GM18499 (cell line): ENCODE results near the gene ARHGEF39.
A peak's percentile ranks its signal among the peaks of the same experiment; 100 is the strongest.
"Not testable (repeated sequence)": the region's sequence is repeated elsewhere in the genome, so short reads cannot be mapped to it uniquely, and the experiment has no call there.

Experiments used
- ATAC-seq: cut with Tn5 transposase; IDR thresholded peaks from one replicate; pipeline ENCODE4 v1.9.1; 2021; ENCODE audit warnings: moderate number of reproducible peaks; ENCODE audit not compliant: insufficient read depth, unreplicated experiment

ARHGEF39 gene

GRCh38 chr9:35628389-35628991, 36.5 kb downstream of the ARHGEF39 start:
- no peak for ATAC-seq

GRCh38 chr9:35627575-35627974, 37.4 kb downstream of the ARHGEF39 start:
- no peak for ATAC-seq

- peak; percentile 38 for ATAC-seq
Observed at GRCh38 chr9:35619800-35620158, 45.2 kb downstream of the ARHGEF39 start.

GRCh38 chr9:35618854-35619799, 45.9 kb downstream of the ARHGEF39 start:
- ATAC-seq = peak; percentile 25

GRCh38 chr9:35618325-35618727, 46.7 kb downstream of the ARHGEF39 start, which contains the start of gene CD72:
CD72 (minus strand) TSS chr9:35618413; CDS start chr9:35618303, 110 bp downstream.
- ATAC-seq = no peak

GRCh38 chr9:35617548-35617947, 47.4 kb downstream of the ARHGEF39 start:
- no peak for ATAC-seq

- no peak for ATAC-seq
Observed at GRCh38 chr9:35616681-35617459, 48.1 kb downstream of the ARHGEF39 start.

GRCh38 chr9:35615981-35616680, 48.9 kb downstream of the ARHGEF39 start:
- ATAC-seq = no peak

GRCh38 chr9:35612843-35613242, 52.2 kb downstream of the ARHGEF39 start:
- no peak for ATAC-seq

- ATAC-seq = not testable (repeated sequence)
Observed at GRCh38 chr9:35612066-35612465, 52.9 kb downstream of the ARHGEF39 start.

- no peak for ATAC-seq
Observed at GRCh38 chr9:35611230-35611797, 53.7 kb downstream of the ARHGEF39 start.

GRCh38 chr9:35609820-35610163, 55.2 kb downstream of the ARHGEF39 start:
- no peak for ATAC-seq
